Subcutaneous adipose tissue (tissue), 4 donors: ENCODE measurements around the gene SMC1A. TPM values are rescaled to one million over a fixed set of nuclear protein-coding genes. Genes with fewer than 3 reads are reported as not detected.

ENCODE experiments used
- total RNA-seq, 4 donors: library from RNA; depleted of rRNA; stranded (reverse); fragments of >200 nt; gene quantifications; one replicate each; pipeline ENCODE4 v1.1.0, GENCODE V29; 2016
- TF ChIP-seq, protein P1 (sequence below): fragments of 450-650 bp; IDR thresholded peaks from one replicate; pipeline ENCODE4 v1.5.1; 2016; ENCODE audit warnings: low read depth, mild to moderate bottlenecking, control low read depth, antibody characterized with exemption, moderate library complexity

SMC1A gene
- total RNA-seq, 4 donors from 2014 or later, result 21.6 to 43.3 (median 33.3) TPM

DNA sequence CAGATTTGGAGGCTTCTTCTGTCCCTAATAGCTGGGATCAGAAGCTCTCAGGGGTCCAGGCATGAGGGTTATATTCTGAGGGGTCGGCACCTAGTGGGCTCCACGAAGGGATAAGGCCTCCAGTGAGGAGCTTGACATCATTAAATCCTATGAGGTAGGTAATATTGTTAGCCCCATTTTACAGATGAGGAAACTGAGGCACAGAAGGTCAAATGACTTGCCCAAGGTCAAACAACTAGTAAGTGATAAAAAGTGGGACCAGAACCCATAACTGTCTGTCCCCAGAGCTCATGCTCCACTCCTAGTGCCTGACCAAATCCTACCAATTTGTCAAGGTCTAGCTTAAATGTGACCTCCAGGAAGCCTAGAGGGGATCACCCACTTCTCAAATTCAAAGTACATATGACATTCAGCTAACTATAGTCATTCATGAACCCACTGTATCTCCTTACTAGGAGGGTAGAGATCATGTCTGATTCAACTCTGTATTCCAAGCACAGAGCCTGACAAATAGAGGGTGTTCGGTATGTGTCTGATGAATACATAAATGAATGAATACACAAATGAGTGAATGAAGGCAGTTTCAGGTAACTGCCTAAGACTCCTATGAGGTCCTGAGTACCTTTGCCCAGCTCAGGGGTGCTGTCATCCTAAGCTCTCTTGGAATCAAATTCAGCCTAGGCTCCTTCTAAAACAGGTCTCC, 43.3 kb downstream of the SMC1A start:
- TF ChIP-seq, protein P1, sequence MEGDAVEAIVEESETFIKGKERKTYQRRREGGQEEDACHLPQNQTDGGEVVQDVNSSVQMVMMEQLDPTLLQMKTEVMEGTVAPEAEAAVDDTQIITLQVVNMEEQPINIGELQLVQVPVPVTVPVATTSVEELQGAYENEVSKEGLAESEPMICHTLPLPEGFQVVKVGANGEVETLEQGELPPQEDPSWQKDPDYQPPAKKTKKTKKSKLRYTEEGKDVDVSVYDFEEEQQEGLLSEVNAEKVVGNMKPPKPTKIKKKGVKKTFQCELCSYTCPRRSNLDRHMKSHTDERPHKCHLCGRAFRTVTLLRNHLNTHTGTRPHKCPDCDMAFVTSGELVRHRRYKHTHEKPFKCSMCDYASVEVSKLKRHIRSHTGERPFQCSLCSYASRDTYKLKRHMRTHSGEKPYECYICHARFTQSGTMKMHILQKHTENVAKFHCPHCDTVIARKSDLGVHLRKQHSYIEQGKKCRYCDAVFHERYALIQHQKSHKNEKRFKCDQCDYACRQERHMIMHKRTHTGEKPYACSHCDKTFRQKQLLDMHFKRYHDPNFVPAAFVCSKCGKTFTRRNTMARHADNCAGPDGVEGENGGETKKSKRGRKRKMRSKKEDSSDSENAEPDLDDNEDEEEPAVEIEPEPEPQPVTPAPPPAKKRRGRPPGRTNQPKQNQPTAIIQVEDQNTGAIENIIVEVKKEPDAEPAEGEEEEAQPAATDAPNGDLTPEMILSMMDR, result no peak

DNA sequence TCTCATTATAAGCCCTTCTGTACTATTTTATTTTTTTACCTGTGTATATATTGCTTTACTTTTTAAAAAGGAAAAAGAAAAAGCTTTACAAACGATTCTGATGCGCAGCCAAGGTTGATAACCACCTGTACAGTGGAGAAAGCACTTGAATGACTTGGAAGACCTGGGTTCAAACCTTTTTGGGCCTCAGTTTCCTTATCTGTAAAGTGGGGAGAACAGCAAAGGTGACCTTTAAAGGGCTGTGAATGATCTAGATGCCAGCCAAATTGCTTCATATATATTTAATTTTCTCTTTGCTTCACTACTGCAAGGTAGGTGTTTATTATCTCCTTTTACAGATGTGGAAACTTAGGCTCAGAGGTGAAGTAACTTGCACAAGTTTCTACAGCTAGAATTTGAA, 45.0 kb downstream of the SMC1A start:
- TF ChIP-seq, protein P1, result no peak

DNA sequence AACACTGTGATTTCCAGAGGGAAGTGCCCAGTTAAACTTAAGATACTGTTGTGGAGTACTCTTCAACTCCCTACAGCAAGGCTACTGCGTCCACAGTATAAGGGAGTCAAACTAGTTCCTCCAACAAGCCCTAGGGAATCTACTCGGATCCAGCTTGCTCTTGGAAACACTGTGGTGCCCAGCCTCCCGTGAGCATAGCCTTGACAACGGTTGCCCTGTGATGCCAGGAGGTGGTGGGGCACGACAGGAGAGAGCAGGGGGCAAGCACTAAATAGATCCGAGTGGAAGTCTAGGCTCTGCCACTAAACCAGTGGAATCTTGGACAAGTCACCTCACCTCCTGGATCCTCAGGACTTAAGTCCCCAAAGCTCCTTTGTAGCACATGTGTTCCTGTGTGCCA, 45.6 kb downstream of the SMC1A start:
- TF ChIP-seq, protein P1, result no peak

DNA sequence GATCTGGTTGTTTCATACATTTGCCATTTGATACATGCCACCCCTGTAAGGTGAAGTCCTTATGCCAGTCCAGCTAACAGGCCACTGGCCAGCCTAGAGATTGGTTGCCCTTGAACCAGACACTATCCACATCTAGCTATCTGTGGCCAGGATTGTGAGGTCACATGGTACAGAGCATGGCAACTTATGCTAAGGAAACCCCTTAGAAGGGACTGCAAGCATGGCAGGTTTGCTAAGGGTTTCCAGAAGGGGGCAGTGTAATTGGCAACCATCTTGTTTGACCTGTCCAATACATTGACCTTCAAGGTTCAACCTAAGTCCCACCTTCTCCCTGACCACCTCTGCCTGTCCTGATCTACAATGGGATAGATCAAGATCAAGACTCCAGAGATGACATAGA, 47.5 kb downstream of the SMC1A start:
- TF ChIP-seq, protein P1, result no peak

DNA sequence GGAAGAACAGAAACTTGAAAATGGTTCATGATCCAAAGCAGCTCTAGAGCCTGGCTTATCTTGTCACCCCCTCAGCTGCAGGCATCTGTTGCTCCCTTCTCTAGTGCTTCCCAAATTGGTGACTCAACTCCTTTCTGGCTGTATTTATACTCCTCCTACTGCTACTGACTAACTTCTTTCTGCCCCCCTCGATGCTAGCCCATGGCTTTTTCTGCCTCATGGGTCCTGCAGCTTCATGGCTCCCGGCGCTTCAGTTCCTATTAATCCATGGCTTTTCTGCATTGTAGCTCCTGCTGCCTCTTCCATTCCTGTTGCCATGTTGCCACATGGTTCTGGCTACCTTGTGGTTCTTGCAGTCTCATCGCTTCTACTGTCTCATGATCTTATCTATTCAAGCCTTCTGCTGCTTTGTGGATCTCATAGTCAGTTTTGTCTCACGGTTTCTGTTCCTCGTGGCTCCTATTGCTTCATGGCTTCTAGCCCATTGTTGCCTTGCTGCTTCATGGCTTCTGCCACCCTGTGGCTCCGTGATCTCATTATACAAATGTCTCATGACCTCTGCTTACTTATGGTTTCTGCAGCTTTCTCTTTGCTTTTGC, 48.1 kb downstream of the SMC1A start:
- TF ChIP-seq, protein P1, result no peak

DNA sequence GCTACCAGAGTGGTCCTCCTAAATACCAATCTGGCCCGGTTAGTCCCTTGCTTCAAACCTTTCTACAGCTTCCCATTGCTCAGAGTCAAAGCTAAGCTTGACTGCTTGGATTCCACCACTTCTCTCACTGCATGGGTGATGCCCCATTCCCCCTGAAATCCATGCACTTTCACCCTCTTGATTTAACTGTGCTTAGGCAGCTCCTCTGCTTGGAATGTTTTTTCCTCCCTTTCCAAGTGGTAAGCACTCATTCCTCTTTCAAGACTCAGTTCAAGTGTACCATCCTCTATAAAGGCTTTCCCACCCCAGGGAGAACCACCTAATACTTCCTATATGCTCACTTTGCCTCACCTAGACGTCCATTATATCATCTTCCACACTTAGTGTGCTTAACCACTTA, 49.1 kb downstream of the SMC1A start:
- TF ChIP-seq, protein P1, result no peak

DNA sequence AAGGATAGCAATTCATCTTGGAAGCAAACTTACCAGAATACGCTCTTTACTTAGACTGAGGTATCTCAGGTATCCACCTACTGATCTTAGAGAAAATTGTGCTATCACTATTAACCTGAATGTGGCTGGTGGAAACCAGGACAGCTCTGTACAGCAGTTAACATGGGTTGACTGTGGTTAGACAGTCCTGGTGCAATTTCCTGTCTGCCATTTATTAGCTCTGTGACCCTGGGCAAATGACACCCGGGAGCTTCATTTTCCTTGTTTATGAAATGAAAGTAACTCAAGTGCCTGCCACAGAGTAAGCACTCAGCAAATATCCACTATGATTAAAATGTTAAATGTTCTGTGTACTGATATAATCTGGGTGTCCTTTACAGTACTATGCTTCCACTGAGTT, 60.0 kb downstream of the SMC1A start:
- TF ChIP-seq, protein P1, result no peak
